Osteocyte (in vitro differentiated cells): ENCODE data around the gene ANKRA2. TPM values are rescaled to one million over a fixed set of nuclear protein-coding genes. Genes with fewer than 3 reads are reported as not detected.

Source experiments
- DNase-seq: peaks from one replicate; pipeline ENCODE4 v3.0.0; 2021; ENCODE audit warnings: mixed read lengths; ENCODE audit not compliant: unreplicated experiment; ENCODE audit errors: extremely low spot score
- H3K27ac Mint-ChIP-seq: one replicate; pipeline ENCODE4 v1.8.0; 2021; ENCODE audit warnings: mild to moderate bottlenecking, mixed read lengths; ENCODE audit not compliant: unreplicated experiment
- H3K27me3 Mint-ChIP-seq: one replicate; pipeline ENCODE4 v1.8.0; 2021; ENCODE audit warnings: mixed read lengths; ENCODE audit not compliant: unreplicated experiment
- H3K36me3 Mint-ChIP-seq: one replicate; pipeline ENCODE4 v1.8.0; 2021; ENCODE audit warnings: mixed read lengths; ENCODE audit not compliant: unreplicated experiment
- H3K4me1 Mint-ChIP-seq: one replicate; pipeline ENCODE4 v1.8.0; 2021; ENCODE audit warnings: mixed read lengths; ENCODE audit not compliant: unreplicated experiment
- H3K4me3 Mint-ChIP-seq: one replicate; pipeline ENCODE4 v1.8.0; 2021; ENCODE audit warnings: mild to moderate bottlenecking, moderate library complexity, mixed read lengths; ENCODE audit not compliant: unreplicated experiment
- H3K9me3 Mint-ChIP-seq: one replicate; pipeline ENCODE4 v1.8.0; 2021; ENCODE audit warnings: mixed read lengths; ENCODE audit not compliant: unreplicated experiment
- total RNA-seq: library from RNA; stranded (reverse); gene quantifications from 2 replicates; pipeline ENCODE4 v1.2.1, GENCODE V29; 2021
- TF ChIP-seq, protein P1 (sequence below): fragments of 200-600 bp; sonication (generic); IDR thresholded peaks from 2 replicates; pipeline ENCODE4 v1.5.0; 2021; ENCODE audit warnings: antibody characterized with exemption, mild to moderate bottlenecking, moderate library complexity

The ANKRA2 gene
- total RNA-seq, 1 donor from 2014 or later: 19.7 TPM

DNA sequence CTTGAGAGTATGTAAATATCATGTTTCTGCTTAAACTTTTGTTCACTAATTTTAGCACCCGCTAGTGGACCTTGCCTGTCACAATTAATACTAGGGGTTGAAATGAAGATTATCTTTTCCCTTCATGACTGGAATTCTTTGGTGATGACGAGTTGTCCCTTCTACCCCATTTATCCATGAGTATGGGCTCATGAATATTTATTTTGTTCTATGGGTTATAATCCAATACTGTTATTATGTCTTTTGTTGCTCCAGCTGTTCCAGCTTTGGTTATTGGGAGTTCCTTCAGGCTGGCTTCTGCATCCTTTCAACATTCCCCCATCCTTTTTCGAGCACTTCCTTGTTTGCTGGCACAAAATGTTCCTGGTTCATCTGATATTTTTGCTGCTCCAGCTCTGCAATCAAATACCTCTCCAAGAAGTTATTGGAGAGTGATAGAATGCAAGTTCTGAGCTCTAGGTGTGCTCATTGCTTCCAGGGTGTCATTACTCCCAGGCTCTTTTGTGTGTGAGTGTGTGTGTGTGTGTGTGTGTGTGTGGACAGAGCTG is 40.8 kb upstream of the ANKRA2 start:
- H3K36me3 Mint-ChIP-seq: peaks cover 7% of the 10 kb centered on the region
- H3K4me3 Mint-ChIP-seq: no peak overlapping the region
- TF ChIP-seq, protein P1, sequence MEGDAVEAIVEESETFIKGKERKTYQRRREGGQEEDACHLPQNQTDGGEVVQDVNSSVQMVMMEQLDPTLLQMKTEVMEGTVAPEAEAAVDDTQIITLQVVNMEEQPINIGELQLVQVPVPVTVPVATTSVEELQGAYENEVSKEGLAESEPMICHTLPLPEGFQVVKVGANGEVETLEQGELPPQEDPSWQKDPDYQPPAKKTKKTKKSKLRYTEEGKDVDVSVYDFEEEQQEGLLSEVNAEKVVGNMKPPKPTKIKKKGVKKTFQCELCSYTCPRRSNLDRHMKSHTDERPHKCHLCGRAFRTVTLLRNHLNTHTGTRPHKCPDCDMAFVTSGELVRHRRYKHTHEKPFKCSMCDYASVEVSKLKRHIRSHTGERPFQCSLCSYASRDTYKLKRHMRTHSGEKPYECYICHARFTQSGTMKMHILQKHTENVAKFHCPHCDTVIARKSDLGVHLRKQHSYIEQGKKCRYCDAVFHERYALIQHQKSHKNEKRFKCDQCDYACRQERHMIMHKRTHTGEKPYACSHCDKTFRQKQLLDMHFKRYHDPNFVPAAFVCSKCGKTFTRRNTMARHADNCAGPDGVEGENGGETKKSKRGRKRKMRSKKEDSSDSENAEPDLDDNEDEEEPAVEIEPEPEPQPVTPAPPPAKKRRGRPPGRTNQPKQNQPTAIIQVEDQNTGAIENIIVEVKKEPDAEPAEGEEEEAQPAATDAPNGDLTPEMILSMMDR: no peak
- no peak for DNase-seq
- peaks cover 44% of the 10 kb centered on the region for H3K4me1 Mint-ChIP-seq
- peak overlapping the region; percentile 28 for H3K27ac Mint-ChIP-seq
- H3K27me3 Mint-ChIP-seq: no peaks in the 10 kb centered on the region
- peaks cover 12% of the 10 kb centered on the region for H3K9me3 Mint-ChIP-seq

DNA sequence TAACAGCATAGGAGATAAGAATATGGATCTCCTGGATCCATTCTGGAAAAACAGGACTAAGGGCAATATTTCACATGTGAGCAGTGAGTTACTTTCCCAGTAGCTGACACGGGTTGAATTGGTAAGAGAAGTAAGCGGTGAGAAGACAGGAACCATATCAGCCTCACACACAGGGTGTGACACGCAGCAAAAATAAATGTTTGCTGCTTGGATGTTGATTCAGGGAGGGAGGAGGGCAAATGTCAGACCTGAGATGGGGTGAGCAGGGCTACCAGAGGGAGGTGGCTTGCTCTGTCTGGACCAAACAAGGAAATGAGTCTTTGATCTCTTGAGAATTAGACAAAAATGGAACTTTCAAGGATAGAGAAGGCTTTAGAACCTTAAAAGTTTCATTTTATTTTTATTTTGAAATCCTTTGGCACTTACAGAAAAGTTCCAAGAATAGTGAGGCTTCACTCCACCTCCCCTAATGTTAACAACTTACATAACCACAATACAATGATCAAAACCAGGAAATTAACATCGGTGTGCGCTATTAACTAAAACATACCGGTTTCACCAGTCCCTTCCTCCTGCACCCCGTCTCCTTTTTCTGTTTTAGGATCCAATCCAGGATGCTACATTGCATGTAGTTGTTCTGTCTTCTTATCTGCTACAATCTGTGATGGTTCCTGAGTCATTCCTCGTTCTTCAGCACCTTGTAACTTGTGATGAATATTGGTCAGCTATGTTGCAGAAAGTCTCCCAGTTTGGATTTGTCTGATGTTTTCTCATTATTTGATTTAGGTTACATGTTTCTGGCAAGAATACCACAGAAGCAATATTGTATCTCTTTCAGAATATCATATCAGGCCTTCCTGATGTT is 40.0 kb upstream of the ANKRA2 start:
- peak overlapping the region; percentile 28 for H3K27ac Mint-ChIP-seq
- no peak for DNase-seq
- no peak overlapping the region for H3K4me3 Mint-ChIP-seq
- peaks cover 19% of the 10 kb centered on the region for H3K9me3 Mint-ChIP-seq
- H3K36me3 Mint-ChIP-seq: peaks cover 9% of the 10 kb centered on the region
- H3K4me1 Mint-ChIP-seq: peaks cover 44% of the 10 kb centered on the region
- TF ChIP-seq, protein P1: no peak
- H3K27me3 Mint-ChIP-seq: no peaks in the 10 kb centered on the region

DNA sequence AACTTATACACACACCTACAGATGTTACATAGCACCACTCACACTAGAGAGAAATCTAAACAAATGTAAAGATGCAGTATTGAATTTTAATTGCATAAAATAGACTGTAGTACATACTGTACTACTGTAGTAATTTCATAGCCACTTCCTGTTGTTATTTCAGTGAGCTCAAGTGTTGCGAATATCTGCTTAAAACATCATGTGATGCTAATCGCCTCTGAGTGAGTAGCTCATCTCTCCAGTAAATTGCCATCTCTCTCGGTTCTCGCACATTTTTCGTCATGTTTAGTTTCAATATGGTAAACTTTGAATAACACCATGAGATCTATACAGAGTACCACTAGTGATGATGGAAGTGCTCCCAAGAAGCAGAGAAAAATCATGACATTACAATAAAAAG is 38.6 kb upstream of the ANKRA2 start:
- Mint-ChIP-seq H3K27me3 (no peaks in the 10 kb centered on the region), H3K27ac (peak overlapping the region; percentile 93), H3K9me3 (peaks cover 19% of the 10 kb centered on the region), H3K4me1 (peaks cover 44% of the 10 kb centered on the region), H3K4me3 (peak overlapping the region; percentile 33), H3K36me3 (peaks cover 9% of the 10 kb centered on the region)
- no peak for DNase-seq
- TF ChIP-seq, protein P1: no peak

DNA sequence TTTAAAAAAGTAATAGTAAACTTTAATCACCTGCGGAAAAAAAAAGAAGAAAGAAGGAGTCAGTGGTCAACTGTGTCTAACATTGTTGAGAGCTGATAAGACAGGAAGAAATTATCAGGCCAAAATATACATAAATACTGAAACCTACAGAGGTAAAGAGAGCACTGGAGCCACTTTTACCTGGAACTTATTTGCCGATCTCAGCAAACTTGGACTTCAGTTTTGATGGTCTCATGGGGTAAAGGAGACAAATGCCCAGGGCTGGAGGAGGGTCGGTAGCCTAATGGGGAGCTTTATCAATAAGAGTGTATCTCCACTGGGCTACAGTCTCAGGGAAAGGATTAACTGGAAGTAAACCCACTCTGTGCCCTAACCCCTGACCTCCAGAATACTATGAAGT is 33.9 kb upstream of the ANKRA2 start:
- no peak overlapping the region for H3K27ac Mint-ChIP-seq
- no peak for DNase-seq
- TF ChIP-seq, protein P1: no peak
- H3K36me3 Mint-ChIP-seq: peaks cover 9% of the 10 kb centered on the region
- H3K27me3 Mint-ChIP-seq: no peaks in the 10 kb centered on the region
- H3K4me1 Mint-ChIP-seq: peaks cover 13% of the 10 kb centered on the region
- H3K9me3 Mint-ChIP-seq: peaks cover 19% of the 10 kb centered on the region
- H3K4me3 Mint-ChIP-seq: no peak overlapping the region

DNA sequence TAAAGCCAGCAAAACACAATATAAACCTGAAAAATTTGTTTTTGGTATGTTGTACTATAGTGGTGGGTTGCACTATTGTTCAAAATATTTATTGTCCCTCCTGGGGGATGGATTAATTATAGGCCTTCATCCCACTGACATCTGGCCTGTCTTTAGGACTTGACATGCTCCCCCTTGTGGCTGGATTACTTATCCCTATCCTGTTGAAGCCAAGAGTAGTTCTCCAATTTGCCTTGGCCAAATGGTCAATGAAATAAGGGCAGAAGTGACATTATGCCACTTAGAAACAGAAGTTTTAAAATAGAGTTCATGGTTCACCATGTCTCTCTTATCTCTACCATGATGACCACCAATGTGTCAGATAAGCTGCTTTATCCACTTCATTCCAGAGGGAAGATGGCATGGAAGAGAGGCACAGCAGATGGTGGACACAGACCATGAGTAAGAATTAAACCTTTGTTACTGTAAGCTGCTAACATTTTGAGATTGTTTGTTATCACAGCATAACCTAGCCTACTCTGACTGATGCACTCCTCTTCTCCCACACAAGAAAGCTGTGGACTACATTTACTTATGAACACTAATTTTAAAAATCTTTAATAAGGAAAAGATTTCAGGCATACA is 31.4 kb upstream of the ANKRA2 start:
- H3K4me1 Mint-ChIP-seq: peaks cover 22% of the 10 kb centered on the region

More for the DNA sequence above, 31.4 kb upstream of the ANKRA2 start:
- TF ChIP-seq, protein P1: peak; percentile 52
- Mint-ChIP-seq H3K27me3 (no peaks in the 10 kb centered on the region), H3K27ac (no peak overlapping the region), H3K36me3 (peaks cover 5% of the 10 kb centered on the region), H3K4me3 (no peak overlapping the region), H3K9me3 (peaks cover 13% of the 10 kb centered on the region)
- no peak for DNase-seq
